Stomach (tissue), 4 donors: ENCODE measurements around the gene LAMB3.

Experiments used
- CTCF ChIP-seq, 7 experiments: fragments of 450-650 bp in 4 of 7; fragments of 200-600 bp in 3 of 7; sonication (generic) in 3 of 7; IDR thresholded peaks; one replicate each; pipeline ENCODE4 v1.5.1; 2016 to 2019; ENCODE audit warnings: antibody characterized with exemption in 7 of 7, control low read depth in 2 of 7, mild to moderate bottlenecking in 1 of 7
- POLR2AphosphoS5 ChIP-seq, 3 donors: sonication (generic); formaldehyde crosslinking; IDR thresholded peaks; one replicate each; pipeline ENCODE4 v1.6.1; 2016; ENCODE audit warnings: antibody characterized with exemption in 3 of 3

- TF ChIP-seq CTCF (IDR thresholded peaks at IDR 0.05) (no peak), POLR2AphosphoS5 (IDR thresholded peaks at IDR 0.05) (no peak)
Observed at GRCh38 chr1:209585197-209585596, 67.0 kb downstream of the LAMB3 start.
